Bronchial epithelial cell (primary cell): Measurements from ENCODE around the gene AGXT2. TPM values are rescaled to one million over a fixed set of nuclear protein-coding genes. Genes with fewer than 3 reads are reported as not detected.

Source experiments
- DNase-seq: peaks from one replicate; pipeline ENCODE4 v3.0.0-alpha.2; 2010; ENCODE audit warnings: low read depth
- FAIRE-seq: peaks from 2 replicates; lab custom pipeline; 2011; peaks lifted over from hg19 to GRCh38; lab: Jason Lieb, UNC
- H3K27me3 ChIP-seq: 2 replicates; pipeline ENCODE4 v1.5.1; 2011; ENCODE audit warnings: low read length; ENCODE audit not compliant: control insufficient read depth, insufficient read depth
- H3K36me3 ChIP-seq: 2 replicates; pipeline ENCODE4 v1.5.1; 2011; ENCODE audit warnings: low read length; ENCODE audit not compliant: control insufficient read depth, insufficient read depth
- H3K4me3 ChIP-seq: 2 replicates; pipeline ENCODE4 v1.5.1; 2011; ENCODE audit warnings: mild to moderate bottlenecking, low read depth, low read length, control low read depth
- total RNA-seq: library from RNA; depleted of rRNA; stranded (reverse); fragments of >200 nt; gene quantifications from 2 replicates; pipeline ENCODE4 v1.2.1, GENCODE V29; 2014
- TF ChIP-seq, protein P1 (sequence below): IDR thresholded peaks from 2 replicates; pipeline ENCODE4 v1.5.1; 2011; ENCODE audit warnings: mild to moderate bottlenecking, moderate library complexity, low read length, control low read depth, inconsistent platforms; ENCODE audit not compliant: insufficient read depth, severe bottlenecking

The AGXT2 gene, protein sequence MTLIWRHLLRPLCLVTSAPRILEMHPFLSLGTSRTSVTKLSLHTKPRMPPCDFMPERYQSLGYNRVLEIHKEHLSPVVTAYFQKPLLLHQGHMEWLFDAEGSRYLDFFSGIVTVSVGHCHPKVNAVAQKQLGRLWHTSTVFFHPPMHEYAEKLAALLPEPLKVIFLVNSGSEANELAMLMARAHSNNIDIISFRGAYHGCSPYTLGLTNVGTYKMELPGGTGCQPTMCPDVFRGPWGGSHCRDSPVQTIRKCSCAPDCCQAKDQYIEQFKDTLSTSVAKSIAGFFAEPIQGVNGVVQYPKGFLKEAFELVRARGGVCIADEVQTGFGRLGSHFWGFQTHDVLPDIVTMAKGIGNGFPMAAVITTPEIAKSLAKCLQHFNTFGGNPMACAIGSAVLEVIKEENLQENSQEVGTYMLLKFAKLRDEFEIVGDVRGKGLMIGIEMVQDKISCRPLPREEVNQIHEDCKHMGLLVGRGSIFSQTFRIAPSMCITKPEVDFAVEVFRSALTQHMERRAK
- not detected in 2 replicates for total RNA-seq

DNA sequence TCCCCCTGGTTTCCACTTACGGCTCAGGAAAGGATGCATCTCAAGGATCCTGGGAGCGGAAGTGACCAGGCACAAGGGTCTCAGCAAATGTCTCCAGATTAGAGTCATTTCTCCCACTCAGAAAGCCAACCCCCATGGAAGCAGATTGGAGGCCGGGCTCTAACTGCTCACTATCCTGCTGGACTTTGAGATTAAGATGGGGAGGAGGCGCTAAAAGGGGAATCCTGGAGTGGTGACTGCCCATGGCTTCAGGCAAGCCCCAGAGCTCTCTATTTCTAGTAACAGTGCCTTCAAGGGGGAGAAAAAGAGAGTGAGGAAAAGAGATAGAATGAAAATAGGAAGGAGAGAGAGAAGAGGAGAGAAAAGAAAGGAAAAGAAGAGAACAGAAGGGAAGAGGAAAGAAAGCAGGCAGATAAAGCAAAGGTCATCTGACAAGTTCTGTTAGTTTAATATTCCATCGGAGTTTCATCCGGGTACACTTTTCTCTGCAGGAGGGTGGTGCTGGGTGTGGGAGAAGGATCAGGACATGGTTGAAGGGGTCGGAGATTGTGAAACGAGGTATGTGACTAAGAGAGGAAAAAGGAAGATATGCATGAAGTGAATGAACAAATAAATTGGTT is at the start of gene AGXT2:
TSS of gene AGXT2 (minus strand) at position 165 of the 620 bp plus-strand sequence. CDS start at position 108, 57 bp downstream.
- Histone ChIP-seq H3K27me3 (no peaks in the 10 kb centered on the region), H3K36me3 (no peaks in the 10 kb centered on the region)
- FAIRE-seq = no peak

DNA sequence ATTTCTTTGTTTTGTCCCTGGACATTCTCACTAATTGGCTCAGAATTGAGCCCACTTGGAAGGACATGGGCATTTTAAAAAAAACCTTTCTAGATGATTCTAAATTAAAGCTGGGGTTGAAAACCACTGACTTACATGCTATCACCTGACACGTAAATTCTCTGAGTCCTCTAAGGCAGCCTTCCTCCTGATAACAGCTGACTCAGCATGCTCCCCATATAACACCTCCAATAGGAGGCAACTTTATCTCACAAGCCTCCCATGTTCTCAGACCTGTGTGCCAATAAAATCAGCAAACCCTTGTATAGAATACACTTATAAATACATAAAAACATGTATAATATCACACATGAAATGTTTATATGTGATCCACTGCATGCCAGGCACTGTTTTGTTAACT is 49.2 kb upstream of the AGXT2 start:
- H3K27me3 ChIP-seq = no peaks in the 10 kb centered on the region
- H3K4me3 ChIP-seq = no peak overlapping the region

More for the DNA sequence above, at the start of gene AGXT2:
- DNase-seq = no peak
- TF ChIP-seq, protein P1, sequence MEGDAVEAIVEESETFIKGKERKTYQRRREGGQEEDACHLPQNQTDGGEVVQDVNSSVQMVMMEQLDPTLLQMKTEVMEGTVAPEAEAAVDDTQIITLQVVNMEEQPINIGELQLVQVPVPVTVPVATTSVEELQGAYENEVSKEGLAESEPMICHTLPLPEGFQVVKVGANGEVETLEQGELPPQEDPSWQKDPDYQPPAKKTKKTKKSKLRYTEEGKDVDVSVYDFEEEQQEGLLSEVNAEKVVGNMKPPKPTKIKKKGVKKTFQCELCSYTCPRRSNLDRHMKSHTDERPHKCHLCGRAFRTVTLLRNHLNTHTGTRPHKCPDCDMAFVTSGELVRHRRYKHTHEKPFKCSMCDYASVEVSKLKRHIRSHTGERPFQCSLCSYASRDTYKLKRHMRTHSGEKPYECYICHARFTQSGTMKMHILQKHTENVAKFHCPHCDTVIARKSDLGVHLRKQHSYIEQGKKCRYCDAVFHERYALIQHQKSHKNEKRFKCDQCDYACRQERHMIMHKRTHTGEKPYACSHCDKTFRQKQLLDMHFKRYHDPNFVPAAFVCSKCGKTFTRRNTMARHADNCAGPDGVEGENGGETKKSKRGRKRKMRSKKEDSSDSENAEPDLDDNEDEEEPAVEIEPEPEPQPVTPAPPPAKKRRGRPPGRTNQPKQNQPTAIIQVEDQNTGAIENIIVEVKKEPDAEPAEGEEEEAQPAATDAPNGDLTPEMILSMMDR = no peak
- H3K4me3 ChIP-seq = no peak within 1 kb of the TSS

DNA sequence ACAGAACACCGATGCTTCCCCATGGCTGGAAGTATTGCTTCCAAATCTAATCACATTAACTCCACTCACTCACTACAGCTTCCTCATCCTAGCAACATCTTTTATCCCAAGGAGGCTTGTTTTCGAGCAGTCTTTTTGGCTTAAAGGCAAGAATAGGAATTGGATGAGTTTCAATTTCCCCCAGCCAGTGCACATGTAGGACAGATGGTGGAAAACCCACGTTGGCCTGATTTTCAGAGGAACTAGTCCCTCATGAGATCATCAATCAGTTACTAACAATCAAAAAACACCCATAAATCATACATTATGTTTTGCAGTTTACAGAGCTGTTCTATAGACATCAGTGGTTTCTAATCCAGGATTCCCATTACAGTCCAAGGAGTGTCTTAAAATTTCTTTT is 48.5 kb upstream of the AGXT2 start:
- H3K4me3 ChIP-seq = no peak overlapping the region
- no peaks in the 10 kb centered on the region for H3K36me3 ChIP-seq
- no peak for FAIRE-seq
- no peak for DNase-seq
- TF ChIP-seq, protein P1 = no peak
- no peaks in the 10 kb centered on the region for H3K27me3 ChIP-seq

More for the DNA sequence above, 49.2 kb upstream of the AGXT2 start:
- FAIRE-seq (no peak), DNase-seq (no peak)
- TF ChIP-seq, protein P1 = no peak
- H3K36me3 ChIP-seq = no peaks in the 10 kb centered on the region

DNA sequence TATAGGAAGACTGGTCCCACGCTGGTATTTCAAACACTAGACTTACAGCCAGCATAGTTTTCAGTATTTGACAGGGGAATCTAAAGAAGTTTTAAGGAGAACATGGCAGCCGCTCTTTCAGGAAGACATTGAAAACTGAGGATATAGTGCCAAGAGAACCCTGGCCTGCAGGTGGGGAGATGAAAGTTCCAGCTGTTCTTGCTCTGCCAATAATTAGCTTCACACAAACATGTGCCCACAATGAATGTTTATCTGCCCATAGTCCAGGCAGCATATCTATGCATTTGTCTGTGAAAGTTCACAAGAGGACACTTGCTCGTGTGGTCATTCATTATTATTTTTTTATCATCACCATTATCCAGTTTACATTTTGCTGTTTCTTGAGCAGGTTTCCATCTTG is 47.6 kb upstream of the AGXT2 start:
- no peak for DNase-seq
- FAIRE-seq = no peak

DNA sequence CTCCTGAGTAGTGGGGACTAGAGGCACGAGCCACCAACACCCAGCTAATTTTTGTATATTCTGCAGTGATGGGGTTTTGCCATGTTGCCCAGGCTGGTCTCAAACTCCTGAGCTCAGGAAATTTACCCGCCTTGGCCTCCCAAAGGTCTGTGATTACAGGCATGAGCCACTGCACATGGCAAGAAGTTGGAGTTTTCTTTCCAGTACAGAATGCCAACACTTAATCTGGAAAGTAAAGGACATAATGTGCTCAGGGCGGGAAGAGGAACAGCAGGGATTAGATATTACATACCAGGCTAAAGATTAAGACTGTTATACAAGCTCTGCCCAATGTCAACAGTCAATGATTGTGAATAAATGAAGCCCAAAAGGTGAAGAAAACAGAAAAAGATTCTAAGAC is 47.2 kb upstream of the AGXT2 start:
- no peak for DNase-seq
- no peak for FAIRE-seq
- Histone ChIP-seq H3K36me3 (no peaks in the 10 kb centered on the region), H3K4me3 (no peak overlapping the region), H3K27me3 (no peaks in the 10 kb centered on the region)
- TF ChIP-seq, protein P1 = no peak

More for the DNA sequence above, 47.6 kb upstream of the AGXT2 start:
- H3K36me3 ChIP-seq = no peaks in the 10 kb centered on the region
- no peak overlapping the region for H3K4me3 ChIP-seq
- TF ChIP-seq, protein P1 = no peak
- no peaks in the 10 kb centered on the region for H3K27me3 ChIP-seq
